Measurements from ENCODE around the gene VAV3. TPM values are rescaled to one million over a fixed set of nuclear protein-coding genes. Genes with fewer than 3 reads are reported as not detected.

The VAV3 gene
- polyA plus RNA-seq, 1 donor (not counting 4 experiments of a cell fraction or from before 2014, with no cell fraction given) = 19.6 TPM

GRCh38 chr1:107795994-107796393 lies 169.0 kb downstream of the VAV3 start:
- Histone ChIP-seq H3K4me1 (ENCODE audit: control insufficient read depth, extremely low read depth, insufficient read depth, low read length) (peaks cover 5% of the 10 kb centered on the region), H3K36me3 (ENCODE audit: control insufficient read depth in 2 of 2, extremely low read depth in 1 of 2, insufficient read depth in 2 of 2, low read length in 2 of 2) (no peaks in the 10 kb centered on the region), H4K20me1 (ENCODE audit: control insufficient read depth, extremely low read depth, insufficient read depth, low read length) (no peaks in the 10 kb centered on the region), H3K27ac (ENCODE audit: control insufficient read depth, insufficient read depth, low read length) (no peak overlapping the region), H3K4me3 (ENCODE audit: control insufficient read depth in 2 of 3, extremely low read depth in 1 of 3, insufficient read depth in 2 of 3, low read depth in 1 of 3, low read length in 3 of 3) (no peak overlapping the region), H3K9ac (ENCODE audit: control insufficient read depth, extremely low read depth, insufficient read depth, low read length) (no peak overlapping the region), H3K79me2 (ENCODE audit: control insufficient read depth, insufficient read depth, low read length) (no peaks in the 10 kb centered on the region), H3K9me3 (ENCODE audit: control insufficient read depth, low read depth, low read length) (no peaks in the 10 kb centered on the region), H3K27me3 (ENCODE audit: control insufficient read depth, extremely low read depth, insufficient read depth, low read length) (no peaks in the 10 kb centered on the region), H2AFZ (ENCODE audit: control insufficient read depth, low read length) (no peak overlapping the region), H3K4me2 (ENCODE audit: control insufficient read depth, extremely low read depth, insufficient read depth, low read depth, low read length) (no peak overlapping the region), H3K9me1 (ENCODE audit: control insufficient read depth, extremely low read depth, insufficient read depth, low read length) (no peaks in the 10 kb centered on the region)
- dilution Hi-C loops (cut with MboI; ENCODE audit: extremely low pct_ligation_motif_present, low sequenced_read_pairs) = no loop called here
- TF ChIP-seq CTCF (optimal IDR thresholded peaks at IDR 0.05 in 1 of 3, IDR thresholded peaks at IDR 0.05 in 1 of 3, conservative IDR thresholded peaks at IDR 0.05 in 1 of 3; ENCODE audit: extremely low read depth in 1 of 3, insufficient read depth in 2 of 3, low read length in 3 of 3) (no peak), EZH2 (IDR thresholded peaks at IDR 0.05; ENCODE audit: low read length) (no peak)
- DNase-seq (ENCODE audit: low read depth, low spot score) (no peak), FAIRE-seq (no peak)

- TF ChIP-seq CTCF (optimal IDR thresholded peaks at IDR 0.05 in 1 of 3, IDR thresholded peaks at IDR 0.05 in 1 of 3, conservative IDR thresholded peaks at IDR 0.05 in 1 of 3; ENCODE audit: extremely low read depth in 1 of 3, insufficient read depth in 2 of 3, low read length in 3 of 3) (no peak), EZH2 (IDR thresholded peaks at IDR 0.05; ENCODE audit: low read length) (no peak)
Measured at GRCh38 chr1:107795441-107795840, 169.5 kb downstream of the VAV3 start.

More at GRCh38 chr1:107795441-107795840, 169.5 kb downstream of the VAV3 start:
- dilution Hi-C loops (cut with MboI; ENCODE audit: extremely low pct_ligation_motif_present, low sequenced_read_pairs) = no loop called here
- FAIRE-seq (no peak), DNase-seq (ENCODE audit: low read depth, low spot score) (no peak)
- Histone ChIP-seq H3K27ac (ENCODE audit: control insufficient read depth, insufficient read depth, low read length) (no peak overlapping the region), H3K4me3 (ENCODE audit: control insufficient read depth in 2 of 3, extremely low read depth in 1 of 3, insufficient read depth in 2 of 3, low read depth in 1 of 3, low read length in 3 of 3) (no peak overlapping the region), H3K9me3 (ENCODE audit: control insufficient read depth, low read depth, low read length) (no peaks in the 10 kb centered on the region), H3K79me2 (ENCODE audit: control insufficient read depth, insufficient read depth, low read length) (no peaks in the 10 kb centered on the region), H3K9ac (ENCODE audit: control insufficient read depth, extremely low read depth, insufficient read depth, low read length) (no peak overlapping the region), H2AFZ (ENCODE audit: control insufficient read depth, low read length) (no peak overlapping the region), H3K9me1 (ENCODE audit: control insufficient read depth, extremely low read depth, insufficient read depth, low read length) (no peaks in the 10 kb centered on the region), H3K36me3 (ENCODE audit: control insufficient read depth in 2 of 2, extremely low read depth in 1 of 2, insufficient read depth in 2 of 2, low read length in 2 of 2) (no peaks in the 10 kb centered on the region), H3K4me1 (ENCODE audit: control insufficient read depth, extremely low read depth, insufficient read depth, low read length) (peaks cover 5% of the 10 kb centered on the region), H3K4me2 (ENCODE audit: control insufficient read depth, extremely low read depth, insufficient read depth, low read depth, low read length) (no peak overlapping the region), H4K20me1 (ENCODE audit: control insufficient read depth, extremely low read depth, insufficient read depth, low read length) (no peaks in the 10 kb centered on the region), H3K27me3 (ENCODE audit: control insufficient read depth, extremely low read depth, insufficient read depth, low read length) (no peaks in the 10 kb centered on the region)
